A549 (cell line): Measurements from ENCODE around the gene CD300LF.

Source experiments
- CBX2 ChIP-seq: fragments of 200-600 bp; sonication (generic); IDR thresholded peaks from 2 replicates; pipeline ENCODE4 v1.6.1; 2016; ENCODE audit warnings: low read depth, mild to moderate bottlenecking, borderline replicate concordance
- CHD2 ChIP-seq: fragments of 150-350 bp; IDR thresholded peaks from 2 replicates; pipeline ENCODE4 v1.6.1; 2014; ENCODE audit warnings: low read length; ENCODE audit not compliant: partially characterized antibody
- ESRRA ChIP-seq: fragments of 150-350 bp; IDR thresholded peaks from 2 replicates; pipeline ENCODE4 v1.6.1; 2014; ENCODE audit warnings: mild to moderate bottlenecking, low read length, borderline replicate concordance
- HEYL ChIP-seq: fragments of 250-450 bp; sonication (Bioruptor Pico); IDR thresholded peaks from 2 replicates; pipeline ENCODE4 v1.8.0; 2021; ENCODE audit warnings: mild to moderate bottlenecking, moderate library complexity
- MYC ChIP-seq: IDR thresholded peaks from 2 replicates; pipeline ENCODE4 v1.6.1; 2012; ENCODE audit warnings: mild to moderate bottlenecking, inconsistent platforms, low read length, improper control_type of control experiment, borderline replicate concordance
- POLR2A ChIP-seq: IDR thresholded peaks from 2 replicates; pipeline ENCODE4 v1.6.1; 2012; ENCODE audit warnings: mild to moderate bottlenecking, low read length
- TF ChIP-seq, protein P1 (sequence below): fragments of 450-650 bp; IDR thresholded peaks from 2 replicates; pipeline ENCODE4 v1.6.1; 2014; ENCODE audit warnings: antibody characterized with exemption
- TF ChIP-seq, protein P2 (sequence below): IDR thresholded peaks from 2 replicates; pipeline ENCODE4 v1.6.1; 2012
- TF ChIP-seq, protein P3 (sequence below): fragments of >200 bp; sonication (Bioruptor Twin); formaldehyde crosslinking; IDR thresholded peaks from 3 replicates; pipeline ENCODE4 v1.5.1; 2016
- TF ChIP-seq, protein P4 (sequence below): fragments of 150-350 bp; IDR thresholded peaks from 2 replicates; pipeline ENCODE4 v1.6.1; 2014; ENCODE audit warnings: low read depth, mild to moderate bottlenecking, low read length

DNA sequence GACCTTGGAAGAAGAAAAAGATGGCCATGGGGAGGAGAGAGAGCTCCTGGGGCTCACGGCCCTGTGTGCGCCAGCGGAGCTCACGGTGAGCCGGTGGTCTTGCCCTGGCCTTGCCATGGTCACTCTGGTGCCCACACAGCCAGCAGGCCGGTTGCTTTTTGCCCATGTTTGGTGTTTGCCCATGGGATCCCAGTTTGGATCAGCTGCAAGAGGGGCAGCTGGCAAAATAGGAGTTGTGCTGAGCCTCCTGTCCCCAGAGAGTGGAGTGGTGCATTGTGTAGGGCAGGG lies 37.3 kb upstream of the CD300LF start:
- TF ChIP-seq CHD2 (no peak), POLR2A (no peak), MYC (no peak), ESRRA (no peak), HEYL (CRISPR knock-in tag) (no peak), CBX2 (no peak)
- TF ChIP-seq, protein P1, sequence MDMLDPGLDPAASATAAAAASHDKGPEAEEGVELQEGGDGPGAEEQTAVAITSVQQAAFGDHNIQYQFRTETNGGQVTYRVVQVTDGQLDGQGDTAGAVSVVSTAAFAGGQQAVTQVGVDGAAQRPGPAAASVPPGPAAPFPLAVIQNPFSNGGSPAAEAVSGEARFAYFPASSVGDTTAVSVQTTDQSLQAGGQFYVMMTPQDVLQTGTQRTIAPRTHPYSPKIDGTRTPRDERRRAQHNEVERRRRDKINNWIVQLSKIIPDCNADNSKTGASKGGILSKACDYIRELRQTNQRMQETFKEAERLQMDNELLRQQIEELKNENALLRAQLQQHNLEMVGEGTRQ = no peak
- TF ChIP-seq, protein P2, sequence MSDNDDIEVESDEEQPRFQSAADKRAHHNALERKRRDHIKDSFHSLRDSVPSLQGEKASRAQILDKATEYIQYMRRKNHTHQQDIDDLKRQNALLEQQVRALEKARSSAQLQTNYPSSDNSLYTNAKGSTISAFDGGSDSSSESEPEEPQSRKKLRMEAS = no peak
- TF ChIP-seq, protein P3, sequence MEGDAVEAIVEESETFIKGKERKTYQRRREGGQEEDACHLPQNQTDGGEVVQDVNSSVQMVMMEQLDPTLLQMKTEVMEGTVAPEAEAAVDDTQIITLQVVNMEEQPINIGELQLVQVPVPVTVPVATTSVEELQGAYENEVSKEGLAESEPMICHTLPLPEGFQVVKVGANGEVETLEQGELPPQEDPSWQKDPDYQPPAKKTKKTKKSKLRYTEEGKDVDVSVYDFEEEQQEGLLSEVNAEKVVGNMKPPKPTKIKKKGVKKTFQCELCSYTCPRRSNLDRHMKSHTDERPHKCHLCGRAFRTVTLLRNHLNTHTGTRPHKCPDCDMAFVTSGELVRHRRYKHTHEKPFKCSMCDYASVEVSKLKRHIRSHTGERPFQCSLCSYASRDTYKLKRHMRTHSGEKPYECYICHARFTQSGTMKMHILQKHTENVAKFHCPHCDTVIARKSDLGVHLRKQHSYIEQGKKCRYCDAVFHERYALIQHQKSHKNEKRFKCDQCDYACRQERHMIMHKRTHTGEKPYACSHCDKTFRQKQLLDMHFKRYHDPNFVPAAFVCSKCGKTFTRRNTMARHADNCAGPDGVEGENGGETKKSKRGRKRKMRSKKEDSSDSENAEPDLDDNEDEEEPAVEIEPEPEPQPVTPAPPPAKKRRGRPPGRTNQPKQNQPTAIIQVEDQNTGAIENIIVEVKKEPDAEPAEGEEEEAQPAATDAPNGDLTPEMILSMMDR = no peak
- TF ChIP-seq, protein P4, sequence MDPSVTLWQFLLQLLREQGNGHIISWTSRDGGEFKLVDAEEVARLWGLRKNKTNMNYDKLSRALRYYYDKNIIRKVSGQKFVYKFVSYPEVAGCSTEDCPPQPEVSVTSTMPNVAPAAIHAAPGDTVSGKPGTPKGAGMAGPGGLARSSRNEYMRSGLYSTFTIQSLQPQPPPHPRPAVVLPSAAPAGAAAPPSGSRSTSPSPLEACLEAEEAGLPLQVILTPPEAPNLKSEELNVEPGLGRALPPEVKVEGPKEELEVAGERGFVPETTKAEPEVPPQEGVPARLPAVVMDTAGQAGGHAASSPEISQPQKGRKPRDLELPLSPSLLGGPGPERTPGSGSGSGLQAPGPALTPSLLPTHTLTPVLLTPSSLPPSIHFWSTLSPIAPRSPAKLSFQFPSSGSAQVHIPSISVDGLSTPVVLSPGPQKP = no peak
